Measurements from ENCODE around the gene CTNNA3.

Gene CTNNA3

GRCh38 chr10:67075491-67075971 lies 620.5 kb downstream of the CTNNA3 start:
- Mint-ChIP-seq H3K36me3 (no peaks in the 10 kb centered on the region), H3K27me3 (no peaks in the 10 kb centered on the region), H3K4me3 (no peak overlapping the region), H3K9me3 (no peaks in the 10 kb centered on the region), H3K27ac (no peak overlapping the region), H3K4me1 (no peaks in the 10 kb centered on the region)
- no peak for ATAC-seq (replicated peaks)
- DNase-seq: no peak

GRCh38 chr10:67072654-67073053 lies 623.3 kb downstream of the CTNNA3 start:
- Mint-ChIP-seq H3K27ac (no peak overlapping the region), H3K4me3 (no peak overlapping the region), H3K36me3 (no peaks in the 10 kb centered on the region), H3K27me3 (no peaks in the 10 kb centered on the region), H3K9me3 (peaks cover 0 to 3% of the 10 kb centered on the region in 2 donors), H3K4me1 (no peaks in the 10 kb centered on the region)
- ATAC-seq (replicated peaks): no peak
- no peak for DNase-seq

GRCh38 chr10:67050415-67050814 lies 645.6 kb downstream of the CTNNA3 start:
- H3K4me3 Mint-ChIP-seq: no peak overlapping the region
- ATAC-seq (replicated peaks): no peak

GRCh38 chr10:67049988-67050387 lies 646.0 kb downstream of the CTNNA3 start:
- DNase-seq: no peak
- H3K27ac Mint-ChIP-seq: no peak overlapping the region
- H3K9me3 Mint-ChIP-seq: peaks cover 0 to 2% of the 10 kb centered on the region in 2 donors
- H3K36me3 Mint-ChIP-seq: no peaks in the 10 kb centered on the region
- no peak for ATAC-seq (replicated peaks)
- no peaks in the 10 kb centered on the region for H3K4me1 Mint-ChIP-seq
- no peaks in the 10 kb centered on the region for H3K27me3 Mint-ChIP-seq
- no peak overlapping the region for H3K4me3 Mint-ChIP-seq

More at GRCh38 chr10:67050415-67050814, 645.6 kb downstream of the CTNNA3 start:
- Mint-ChIP-seq H3K4me1 (no peaks in the 10 kb centered on the region), H3K9me3 (peaks cover 0 to 2% of the 10 kb centered on the region in 2 donors), H3K36me3 (no peaks in the 10 kb centered on the region), H3K27me3 (no peaks in the 10 kb centered on the region), H3K27ac (no peak overlapping the region)
- no peak for DNase-seq

GRCh38 chr10:67046507-67046906 lies 649.5 kb downstream of the CTNNA3 start:
- H3K4me1 Mint-ChIP-seq: no peaks in the 10 kb centered on the region
- H3K9me3 Mint-ChIP-seq: no peaks in the 10 kb centered on the region
- ATAC-seq (replicated peaks) (no peak), DNase-seq (no peak)
- H3K4me3 Mint-ChIP-seq: no peak overlapping the region
- no peaks in the 10 kb centered on the region for H3K27me3 Mint-ChIP-seq
- H3K27ac Mint-ChIP-seq: no peak overlapping the region
- H3K36me3 Mint-ChIP-seq: no peaks in the 10 kb centered on the region

GRCh38 chr10:67045404-67045803 lies 650.6 kb downstream of the CTNNA3 start:
- H3K4me1 Mint-ChIP-seq: no peaks in the 10 kb centered on the region
- H3K27me3 Mint-ChIP-seq: no peaks in the 10 kb centered on the region
- DNase-seq: no peak
- no peak for ATAC-seq (replicated peaks)
- H3K27ac Mint-ChIP-seq: no peak overlapping the region
- H3K4me3 Mint-ChIP-seq: no peak overlapping the region
- no peaks in the 10 kb centered on the region for H3K9me3 Mint-ChIP-seq
- H3K36me3 Mint-ChIP-seq: no peaks in the 10 kb centered on the region

- Mint-ChIP-seq H3K4me1 (no peaks in the 10 kb centered on the region), H3K4me3 (no peak overlapping the region), H3K27me3 (no peaks in the 10 kb centered on the region), H3K36me3 (no peaks in the 10 kb centered on the region), H3K9me3 (no peaks in the 10 kb centered on the region), H3K27ac (no peak overlapping the region)
- ATAC-seq (replicated peaks) (no peak), DNase-seq (no peak)
Measured at GRCh38 chr10:67043041-67043440, 653.0 kb downstream of the CTNNA3 start.

- no peaks in the 10 kb centered on the region for H3K9me3 Mint-ChIP-seq
- no peak for DNase-seq
- no peak overlapping the region for H3K27ac Mint-ChIP-seq
- no peaks in the 10 kb centered on the region for H3K27me3 Mint-ChIP-seq
- no peak for ATAC-seq (replicated peaks)
- no peak overlapping the region for H3K4me3 Mint-ChIP-seq
- no peaks in the 10 kb centered on the region for H3K36me3 Mint-ChIP-seq
- no peaks in the 10 kb centered on the region for H3K4me1 Mint-ChIP-seq
Measured at GRCh38 chr10:67036808-67037207, 659.2 kb downstream of the CTNNA3 start.

- H3K4me1 Mint-ChIP-seq: no peaks in the 10 kb centered on the region
- ATAC-seq (replicated peaks) (no peak), DNase-seq (no peak)
- H3K27ac Mint-ChIP-seq: no peak overlapping the region
- no peaks in the 10 kb centered on the region for H3K36me3 Mint-ChIP-seq
- no peaks in the 10 kb centered on the region for H3K27me3 Mint-ChIP-seq
- no peak overlapping the region for H3K4me3 Mint-ChIP-seq
- no peaks in the 10 kb centered on the region for H3K9me3 Mint-ChIP-seq
Measured at GRCh38 chr10:67033878-67034277, 662.1 kb downstream of the CTNNA3 start.

GRCh38 chr10:67022099-67022498 lies 673.9 kb downstream of the CTNNA3 start:
- Mint-ChIP-seq H3K27me3 (no peaks in the 10 kb centered on the region), H3K9me3 (peaks cover 0 to 4% of the 10 kb centered on the region in 2 donors), H3K36me3 (no peaks in the 10 kb centered on the region), H3K4me1 (no peaks in the 10 kb centered on the region), H3K27ac (no peak overlapping the region), H3K4me3 (no peak overlapping the region)
- DNase-seq: no peak
- no peak for ATAC-seq (replicated peaks)

GRCh38 chr10:67017218-67017617 lies 678.8 kb downstream of the CTNNA3 start:
- Mint-ChIP-seq H3K27ac (no peak overlapping the region), H3K9me3 (peaks cover 3 to 4% of the 10 kb centered on the region in 2 donors), H3K4me1 (no peaks in the 10 kb centered on the region), H3K27me3 (no peaks in the 10 kb centered on the region), H3K4me3 (no peak overlapping the region), H3K36me3 (no peaks in the 10 kb centered on the region)
- DNase-seq (no peak), ATAC-seq (replicated peaks) (no peak)

- Mint-ChIP-seq H3K27me3 (no peaks in the 10 kb centered on the region), H3K4me1 (no peaks in the 10 kb centered on the region), H3K27ac (no peak overlapping the region), H3K9me3 (peaks cover 3 to 4% of the 10 kb centered on the region in 2 donors), H3K36me3 (no peaks in the 10 kb centered on the region), H3K4me3 (no peak overlapping the region)
- DNase-seq (no peak), ATAC-seq (replicated peaks) (no peak)
Measured at GRCh38 chr10:67015225-67015624, 680.8 kb downstream of the CTNNA3 start.

GRCh38 chr10:67011981-67012380 lies 684.0 kb downstream of the CTNNA3 start:
- no peaks in the 10 kb centered on the region for H3K36me3 Mint-ChIP-seq
- ATAC-seq (replicated peaks) (no peak), DNase-seq (no peak)
- peaks cover 0 to 3% of the 10 kb centered on the region in 2 donors for H3K9me3 Mint-ChIP-seq
- no peaks in the 10 kb centered on the region for H3K27me3 Mint-ChIP-seq
- H3K27ac Mint-ChIP-seq: no peak overlapping the region
- no peak overlapping the region for H3K4me3 Mint-ChIP-seq
- H3K4me1 Mint-ChIP-seq: no peaks in the 10 kb centered on the region

GRCh38 chr10:67011480-67011879 lies 684.5 kb downstream of the CTNNA3 start:
- ATAC-seq (replicated peaks): no peak
- H3K4me1 Mint-ChIP-seq: no peaks in the 10 kb centered on the region
- DNase-seq: no peak
- no peaks in the 10 kb centered on the region for H3K36me3 Mint-ChIP-seq
- H3K4me3 Mint-ChIP-seq: no peak overlapping the region
- H3K27ac Mint-ChIP-seq: no peak overlapping the region
- H3K9me3 Mint-ChIP-seq: peaks cover 0 to 3% of the 10 kb centered on the region in 2 donors
- no peaks in the 10 kb centered on the region for H3K27me3 Mint-ChIP-seq

GRCh38 chr10:67005981-67006380 lies 690.0 kb downstream of the CTNNA3 start:
- Mint-ChIP-seq H3K9me3 (peaks cover 0 to 5% of the 10 kb centered on the region in 2 donors), H3K36me3 (no peaks in the 10 kb centered on the region), H3K4me3 (no peak overlapping the region), H3K27me3 (no peaks in the 10 kb centered on the region), H3K4me1 (no peaks in the 10 kb centered on the region), H3K27ac (no peak overlapping the region)
- DNase-seq (no peak), ATAC-seq (replicated peaks) (no peak)

- H3K4me3 Mint-ChIP-seq: no peak overlapping the region
- H3K27me3 Mint-ChIP-seq: no peaks in the 10 kb centered on the region
- H3K9me3 Mint-ChIP-seq: peaks cover 0 to 5% of the 10 kb centered on the region in 2 donors
- no peaks in the 10 kb centered on the region for H3K36me3 Mint-ChIP-seq
- no peak for DNase-seq
- ATAC-seq (replicated peaks): no peak
- H3K27ac Mint-ChIP-seq: no peak overlapping the region
- H3K4me1 Mint-ChIP-seq: no peaks in the 10 kb centered on the region
Measured at GRCh38 chr10:67004690-67005089, 691.3 kb downstream of the CTNNA3 start.

Data from stimulated activated naive B cell treated with anti-CD40 and anti-IgM and Interleukin-4, amounts not matched to agents 10 μg/mL and 1 μg/mL and 100 μg/mL, for 72 hours (primary cell).